ENCODE results near the gene CRACR2A. TPM values are rescaled to one million over a fixed set of nuclear protein-coding genes. Genes with fewer than 3 reads are reported as not detected.

CRACR2A gene
- total and polyA plus RNA-seq, 2 of the 8 experiments (the other 6 are each of a cell fraction or from before 2014, with no cell fraction given): 0.85 to 3.2 TPM

GRCh38 chr12:3578557-3578956 lies 174.4 kb downstream of the CRACR2A start:
- H3K9ac ChIP-seq (replicated peaks in 1 of 4; ENCODE audit: extremely low read depth in 1 of 4, low read depth in 3 of 4, low read length in 3 of 4): no peak overlapping the region
- no peak overlapping the region for H3K4ac ChIP-seq (replicated peaks; ENCODE audit: insufficient read length, low read depth, low read length)
- H3K27ac ChIP-seq (ENCODE audit: low read depth, low read length): no peak overlapping the region
- no peak overlapping the region for H3K23ac ChIP-seq (ENCODE audit: insufficient read length)
- ChIA-PET CTCF (ENCODE audit: partially characterized antibody) (interaction anchor here (1.6 to 1.9 kb wide), 2 partner anchors 49 to 176 kb away, joined by 3 to 4 read pairs; no protein-coding TSS in a partner anchor), POLR2A (ENCODE audit: partially characterized antibody) (no interaction called here)
- H3K56ac ChIP-seq (replicated peaks; ENCODE audit: insufficient read length, low read depth, low read length): no peak overlapping the region
- no peaks in the 10 kb centered on the region for H3K79me1 ChIP-seq (ENCODE audit: low read depth, low read length)
- H3K4me3 ChIP-seq (ENCODE audit: extremely low read depth in 1 of 4, insufficient read depth in 2 of 4, low read depth in 3 of 4, low read length in 4 of 4): no peak overlapping the region
- H3K23me2 ChIP-seq (ENCODE audit: low read depth, low read length): no peaks in the 10 kb centered on the region
- H2AK5ac ChIP-seq (ENCODE audit: low read depth, low read length): no peak overlapping the region
- H3K79me2 ChIP-seq (ENCODE audit: control insufficient read depth in 1 of 2, insufficient read depth in 2 of 2, low read length in 2 of 2): no peaks in the 10 kb centered on the region
- H2BK20ac ChIP-seq (ENCODE audit: low read length): no peak overlapping the region
- no peak overlapping the region for H3K4me2 ChIP-seq (ENCODE audit: insufficient read depth in 1 of 2, low read depth in 2 of 2, low read length in 2 of 2)
- WGBS, 2 experiments (ENCODE audit: extremely low coverage in 1 of 2, insufficient coverage in 1 of 2, insufficient read length in 1 of 2, insufficient replicate concordance in 2 of 2, low coverage in 1 of 2, low lambda C conversion rate in 2 of 2, missing lambda C conversion rate in 1 of 2): 95% methylated on average over 5 of the region's 5 CpGs; no CpG with 5 or more reads in 1 of the 2 experiments
- H4K20me1 ChIP-seq (replicated peaks in 1 of 2; ENCODE audit: control insufficient read depth in 1 of 2, insufficient read depth in 2 of 2, low read length in 2 of 2): no peaks in the 10 kb centered on the region
- peaks cover 0 to 7% (median 0%) of the 10 kb centered on the region in 4 experiments; a peak in 3 of 7 replicates for H3K4me1 ChIP-seq (replicated peaks in 1 of 4; ENCODE audit: control insufficient read depth in 3 of 4, insufficient read depth in 4 of 4, low read length in 3 of 4)
- H3K18ac ChIP-seq (ENCODE audit: extremely low read depth, low read length): no peak overlapping the region
- H3K36me3 ChIP-seq (ENCODE audit: control insufficient read depth in 2 of 4, insufficient read depth in 4 of 4, low read length in 3 of 4): no peaks in the 10 kb centered on the region
- FAIRE-seq (no peak), DNase-seq (ENCODE audit: low read depth in 1 of 2, low spot score in 2 of 2) (no peak)
- H4K5ac ChIP-seq (ENCODE audit: insufficient read length, low read depth, low read length): no peak overlapping the region
- H2BK120ac ChIP-seq (replicated peaks; ENCODE audit: low read depth, low read length): no peak overlapping the region
- H2BK12ac ChIP-seq (ENCODE audit: low read depth, low read length): no peak overlapping the region
- H2AFZ ChIP-seq (ENCODE audit: low read length): no peak overlapping the region
- no peak overlapping the region for H4K91ac ChIP-seq (replicated peaks; ENCODE audit: insufficient read length, low read length)
- H3K27me3 ChIP-seq (replicated peaks in 1 of 4; ENCODE audit: control insufficient read depth in 3 of 4, extremely low read depth in 1 of 4, insufficient read depth in 3 of 4, low read length in 3 of 4): no peaks in the 10 kb centered on the region
- no peaks in the 10 kb centered on the region for H3K9me3 ChIP-seq (ENCODE audit: insufficient read depth in 2 of 2, low read depth in 1 of 2, low read length in 1 of 2)
- H2BK5ac ChIP-seq (ENCODE audit: low read depth, low read length): no peak overlapping the region
- TF ChIP-seq TEAD4 (IDR thresholded peaks at IDR 0.05; ENCODE audit: low read depth, low read length) (no peak), SP2 (IDR thresholded peaks at IDR 0.05; ENCODE audit: low read length) (no peak), RFX5 (IDR thresholded peaks at IDR 0.05; ENCODE audit: borderline replicate concordance, low read depth, low read length) (no peak), CBX5 (IDR thresholded peaks at IDR 0.05; ENCODE audit: low read depth, low read length) (no peak), RBBP5 (IDR thresholded peaks at IDR 0.05; ENCODE audit: borderline replicate concordance, low read depth, low read length) (no peak), SIX5 (IDR thresholded peaks at IDR 0.05; ENCODE audit: low read depth, low read length) (no peak), PHF8 (conservative IDR thresholded peaks at IDR 0.05; ENCODE audit: low read depth, low read length) (no peak), KDM1A (IDR thresholded peaks at IDR 0.05; ENCODE audit: borderline replicate concordance, low read length) (no peak), HDAC6 (IDR thresholded peaks at IDR 0.05; ENCODE audit: low read depth, low read length) (no peak), SRF (IDR thresholded peaks at IDR 0.05; ENCODE audit: low read depth, low read length) (no peak)
- H2BK15ac ChIP-seq (ENCODE audit: low read length): no peak overlapping the region
- no peak overlapping the region for H4K8ac ChIP-seq (ENCODE audit: extremely low read depth, insufficient read depth, low read length)
- H3K14ac ChIP-seq (ENCODE audit: insufficient read length): no peak overlapping the region
